CD14-positive monocyte (primary cell): Measurements from ENCODE around the gene HOXB4. TPM values are rescaled to one million over a fixed set of nuclear protein-coding genes. Genes with fewer than 3 reads are reported as not detected.

Experiments used
- DNase-seq, 3 donors: peaks; one replicate each; pipeline ENCODE4 v3.0.0-alpha.2; 2011 to 2022
- H2AFZ ChIP-seq: 2 replicates; pipeline ENCODE4 v1.6.0; 2012; ENCODE audit warnings: mild to moderate bottlenecking, low read depth, low read length, inconsistent platforms; ENCODE audit not compliant: insufficient read depth, poor library complexity, severe bottlenecking
- H3K27ac ChIP-seq, 2 donors: 1 replicate in 1 of 2; 2 replicates in 1 of 2; pipeline ENCODE4 v1.5.1; 2012 to 2013; ENCODE audit warnings: low read length in 2 of 2, control low read depth in 1 of 2, inconsistent platforms in 1 of 2, low read depth in 1 of 2, mild to moderate bottlenecking in 1 of 2
- H3K27me3 ChIP-seq, 2 donors: one replicate each; pipeline versions ENCODE4 v1.6.0 to v1.6.1; 2011 to 2013; ENCODE audit warnings: low read length in 2 of 2; ENCODE audit not compliant: control insufficient read depth in 2 of 2, insufficient read depth in 2 of 2
- H3K36me3 ChIP-seq, 2 donors: replicated peaks in 1 of 2; 1 replicate in 1 of 2; 2 replicates in 1 of 2; pipeline versions ENCODE4 v1.5.1 to v1.6.1; 2012 to 2013; ENCODE audit warnings: low read length in 2 of 2, control low read depth in 1 of 2, inconsistent platforms in 1 of 2, mild to moderate bottlenecking in 1 of 2; ENCODE audit not compliant: insufficient read depth in 2 of 2, control insufficient read depth in 1 of 2
- H3K4me1 ChIP-seq, 2 donors: 1 replicate in 1 of 2; 2 replicates in 1 of 2; pipeline versions ENCODE4 v1.5.1 to v1.6.1; 2012 to 2013; ENCODE audit warnings: low read length in 2 of 2, control low read depth in 1 of 2, inconsistent platforms in 1 of 2, mild to moderate bottlenecking in 1 of 2, moderate library complexity in 1 of 2; ENCODE audit not compliant: insufficient read depth in 2 of 2, control insufficient read depth in 1 of 2
- H3K4me2 ChIP-seq: replicated peaks from 2 replicates; pipeline ENCODE3; 2012; ENCODE audit warnings: low read length, moderate library complexity, mild to moderate bottlenecking; ENCODE audit not compliant: poor library complexity, severe bottlenecking; ENCODE audit errors: extremely low read depth
- H3K4me3 ChIP-seq, 3 experiments: fragments of 200-600 bp in 1 of 3; sonication (generic) in 1 of 3; replicated peaks in 1 of 3; 1 replicate in 2 of 3; 2 replicates in 1 of 3; pipeline ENCODE4 v1.5.1; 2011 to 2013; ENCODE audit warnings: low read length in 3 of 3, mild to moderate bottlenecking in 3 of 3, control low read depth in 2 of 3, low read depth in 2 of 3, inconsistent platforms in 1 of 3, moderate library complexity in 1 of 3
- H3K79me2 ChIP-seq: 2 replicates; pipeline ENCODE4 v1.6.0; 2012; ENCODE audit warnings: mild to moderate bottlenecking, control low read depth, inconsistent platforms, low read length, moderate library complexity; ENCODE audit not compliant: insufficient read depth
- H3K9ac ChIP-seq: 2 replicates; pipeline ENCODE4 v1.6.0; 2017; ENCODE audit warnings: low read length, mild to moderate bottlenecking; ENCODE audit not compliant: insufficient read depth, poor library complexity, severe bottlenecking
- H3K9me3 ChIP-seq, 2 donors: replicated peaks in 1 of 2; 1 replicate in 1 of 2; 2 replicates in 1 of 2; pipeline versions ENCODE4 v1.5.1 to v1.6.1; 2012 to 2013; ENCODE audit warnings: low read length in 2 of 2, control low read depth in 1 of 2; ENCODE audit not compliant: control insufficient read depth in 1 of 2, insufficient read depth in 1 of 2
- H4K20me1 ChIP-seq: 2 replicates; pipeline ENCODE4 v1.6.0; 2012; ENCODE audit warnings: mild to moderate bottlenecking, low read length, control low read depth, moderate library complexity; ENCODE audit not compliant: insufficient read depth
- H3K27ac Mint-ChIP-seq, 7 donors: one replicate each; pipeline ENCODE4 v1.8.0; 2020; ENCODE audit warnings: mild to moderate bottlenecking in 7 of 7, mixed read lengths in 7 of 7, moderate library complexity in 6 of 7, inconsistent platforms in 2 of 7
- H3K27me3 Mint-ChIP-seq, 3 donors: one replicate each; pipeline ENCODE4 v1.8.0; 2021 to 2022; ENCODE audit warnings: low read depth in 3 of 3, mild to moderate bottlenecking in 3 of 3, mixed read lengths in 3 of 3, moderate library complexity in 3 of 3, inconsistent platforms in 1 of 3
- H3K36me3 Mint-ChIP-seq, 2 donors: one replicate each; pipeline ENCODE4 v1.8.0; 2020; ENCODE audit warnings: mixed read lengths in 2 of 2, inconsistent platforms in 1 of 2, mild to moderate bottlenecking in 1 of 2
- H3K4me1 Mint-ChIP-seq: one replicate; pipeline ENCODE4 v1.8.0; 2020; ENCODE audit warnings: mild to moderate bottlenecking, mixed read lengths
- H3K4me3 Mint-ChIP-seq, 2 donors: one replicate each; pipeline ENCODE4 v1.8.0; 2020; ENCODE audit warnings: mild to moderate bottlenecking in 2 of 2, mixed read lengths in 2 of 2, moderate library complexity in 1 of 2
- H3K9me3 Mint-ChIP-seq, 7 donors: one replicate each; pipeline ENCODE4 v1.8.0; 2020 to 2022; ENCODE audit warnings: mixed read lengths in 7 of 7, mild to moderate bottlenecking in 6 of 7, moderate library complexity in 6 of 7, inconsistent platforms in 2 of 7
- CTCF ChIP-seq: fragments of 200-600 bp; IDR thresholded peaks from one replicate; pipeline ENCODE4 v1.8.0; 2022; ENCODE audit warnings: antibody characterized with exemption, mild to moderate bottlenecking
- WGBS: methylation state at CpG from one replicate; pipeline ENCODE4 v1.1.5; 2013; ENCODE audit warnings: missing lambda C conversion rate; ENCODE audit not compliant: insufficient coverage; 5-methylcytosine and 5-hydroxymethylcytosine counted together
- intact Hi-C, 2 donors: fragments of 100-400 bp; cut with micrococcal nuclease; formaldehyde crosslinking; loops; one replicate each; pipeline versions ENCODE4 v1.15.0 to v1.15.1; 2023
- polyA plus RNA-seq, 3 donors: library from polyadenylated mRNA; depleted of rRNA in 1 of 3; unstranded in 2 of 3; stranded (reverse) in 1 of 3; fragments of 300-500 nt in 2 of 3; fragments of >200 nt in 1 of 3; fragmentation: Illumina TruSeq in 2 of 3; gene quantifications; 1 replicate in 2 of 3; 2 replicates in 1 of 3; pipeline ENCODE4 v1.2.3, GENCODE V29; 2012 to 2021

HOXB4 gene
- polyA plus RNA-seq, 3 donors: 0.16 TPM; not detected in 2

- no peaks in the 10 kb centered on the region for H3K36me3 ChIP-seq
- intact Hi-C loops: no loop called here
- no peak overlapping the region for H3K27ac ChIP-seq
- H3K36me3 Mint-ChIP-seq: peaks cover 13 to 17% of the 10 kb centered on the region in 2 donors
- H3K9me3 ChIP-seq: peaks cover 0 to 24% of the 10 kb centered on the region in 2 donors
- 7% methylated on average over 30 of the region's 43 CpGs for WGBS
- peaks cover 75 to 93% of the 10 kb centered on the region in 2 donors for H3K27me3 ChIP-seq
- no peak for TF ChIP-seq CTCF
- peaks cover 84 to 89% (median 85%) of the 10 kb centered on the region in 3 donors for H3K27me3 Mint-ChIP-seq
- peak overlapping the region; percentile 58 to 86 (median 62) for H3K4me3 ChIP-seq
- H3K27ac Mint-ChIP-seq: peak overlapping the region in 1 of 7 donors; percentile 75
- DNase-seq: no peak
- no peaks in the 10 kb centered on the region for H4K20me1 ChIP-seq
- H3K79me2 ChIP-seq: no peaks in the 10 kb centered on the region
- H3K4me1 ChIP-seq: peaks cover 31 to 49% of the 10 kb centered on the region in 2 donors
- peak overlapping the region; percentile 81 to 94 for H3K4me3 Mint-ChIP-seq
- H2AFZ ChIP-seq: peak overlapping the region; percentile 93
- H3K9me3 Mint-ChIP-seq: peaks cover 4 to 41% (median 24%) of the 10 kb centered on the region in 7 donors
- H3K9ac ChIP-seq: no peak overlapping the region
- peaks cover 49% of the 10 kb centered on the region for H3K4me1 Mint-ChIP-seq
- H3K4me2 ChIP-seq: peak overlapping the region; percentile 99
Observed at GRCh38 chr17:48578616-48579470, 693 bp upstream of the HOXB4 start.

- Histone ChIP-seq H3K4me2 (peak overlapping the region; percentile 99), H3K79me2 (no peaks in the 10 kb centered on the region), H3K9ac (no peak overlapping the region), H3K4me1 (peaks cover 30 to 46% of the 10 kb centered on the region in 2 donors), H3K4me3 (peak overlapping the region; percentile 29 to 86 (median 29)), H2AFZ (peak overlapping the region; percentile 68), H3K27me3 (peaks cover 64 to 90% of the 10 kb centered on the region in 2 donors), H3K27ac (no peak overlapping the region), H3K9me3 (peaks cover 0 to 14% of the 10 kb centered on the region in 2 donors), H4K20me1 (no peaks in the 10 kb centered on the region), H3K36me3 (no peaks in the 10 kb centered on the region)
- Mint-ChIP-seq H3K27me3 (peaks cover 70 to 89% (median 82%) of the 10 kb centered on the region in 3 donors), H3K36me3 (peaks cover 10 to 17% of the 10 kb centered on the region in 2 donors), H3K4me3 (peak overlapping the region; percentile 77 to 90), H3K27ac (no peak overlapping the region), H3K9me3 (peaks cover 4 to 35% (median 20%) of the 10 kb centered on the region in 7 donors), H3K4me1 (peaks cover 46% of the 10 kb centered on the region)
- 0% methylated on average over 1 of the region's 19 CpGs for WGBS
- DNase-seq: no peak
- intact Hi-C loops: no loop called here
- TF ChIP-seq CTCF: no peak
Observed at GRCh38 chr17:48577330-48577945, 712 bp downstream of the HOXB4 start.
